ENCODE results near the gene NAA20.

GRCh38 chr20:19986419-19986818 lies 30.7 kb upstream of the NAA20 start:
- TF ChIP-seq POLR2AphosphoS5 (IDR thresholded peaks at IDR 0.05) (no peak), CTCF (IDR thresholded peaks at IDR 0.05) (no peak)

Measured in prostate gland (tissue), 2 donors.